DOHH2 (cell line): ENCODE measurements around the gene KRT82.

Experiments used
- H3F3A ChIP-seq: fragments of 200-600 bp; sonication (generic), shearing (Covaris generic); 2 replicates; pipeline ENCODE4 v1.6.0; 2016; ENCODE audit warnings: antibody characterized with exemption, mild to moderate bottlenecking; ENCODE audit not compliant: control insufficient read depth, insufficient read depth
- H3K27ac ChIP-seq: fragments of 200-600 bp; sonication (generic); 2 replicates; pipeline ENCODE4 v1.5.1; 2014; ENCODE audit warnings: low read depth, mild to moderate bottlenecking, low read length, moderate library complexity
- H3K27me3 ChIP-seq: fragments of 200-600 bp; sonication (generic); 2 replicates; pipeline ENCODE4 v1.6.1; 2014; ENCODE audit warnings: mild to moderate bottlenecking, low read length, mixed read lengths; ENCODE audit not compliant: control insufficient read depth
- H3K36me3 ChIP-seq: fragments of 200-600 bp; sonication (generic); 2 replicates; pipeline ENCODE4 v1.6.1; 2014; ENCODE audit warnings: mild to moderate bottlenecking, low read length, moderate library complexity, mixed read lengths; ENCODE audit not compliant: control insufficient read depth
- H3K4me1 ChIP-seq: fragments of 200-600 bp; sonication (generic); 2 replicates; pipeline ENCODE4 v1.6.1; 2014; ENCODE audit warnings: mild to moderate bottlenecking, low read length, mixed read lengths; ENCODE audit not compliant: control insufficient read depth
- H3K4me2 ChIP-seq: fragments of 200-600 bp; sonication (generic); 2 replicates; pipeline ENCODE4 v1.6.0; 2014; ENCODE audit warnings: mild to moderate bottlenecking, low read length, moderate library complexity
- H3K4me3 ChIP-seq: fragments of 200-600 bp; sonication (generic); 2 replicates; pipeline ENCODE4 v1.5.1; 2014; ENCODE audit warnings: mild to moderate bottlenecking, low read length, mixed read lengths
- H3K79me2 ChIP-seq: fragments of 200-600 bp; sonication (generic); 2 replicates; pipeline ENCODE4 v1.6.1; 2014; ENCODE audit warnings: mild to moderate bottlenecking, low read length, mixed read lengths; ENCODE audit not compliant: control insufficient read depth
- H3K9me2 ChIP-seq: fragments of 200-600 bp; sonication (generic); replicated peaks from 2 replicates; pipeline ENCODE4 v1.6.1; 2014; ENCODE audit warnings: mild to moderate bottlenecking, low read length, mixed read lengths; ENCODE audit not compliant: control insufficient read depth
- H3K9me3 ChIP-seq: fragments of 200-600 bp; sonication (generic); 2 replicates; pipeline ENCODE4 v1.6.1; 2014; ENCODE audit warnings: antibody characterized with exemption, low read length, mixed read lengths; ENCODE audit not compliant: control insufficient read depth, insufficient read depth
- H4K20me1 ChIP-seq: fragments of 200-600 bp; sonication (generic); 2 replicates; pipeline ENCODE4 v1.6.0; 2014; ENCODE audit warnings: low read depth, mild to moderate bottlenecking, antibody characterized with exemption, low read length, moderate library complexity; ENCODE audit not compliant: control insufficient read depth, insufficient read depth
- CTCF ChIP-seq: fragments of 200-600 bp; sonication (generic); IDR thresholded peaks from one replicate; pipeline ENCODE4 v1.5.1; 2014; ENCODE audit warnings: antibody characterized with exemption, mild to moderate bottlenecking, low read depth, low read length; ENCODE audit not compliant: poor library complexity, severe bottlenecking
- EZH2phosphoT487 ChIP-seq: fragments of 200-600 bp; sonication (generic); IDR thresholded peaks from 2 replicates; pipeline ENCODE4 v1.6.1; 2017; ENCODE audit warnings: borderline replicate concordance, mild to moderate bottlenecking, antibody characterized with exemption, low read length, moderate library complexity, mixed read lengths

Gene KRT82

DNA sequence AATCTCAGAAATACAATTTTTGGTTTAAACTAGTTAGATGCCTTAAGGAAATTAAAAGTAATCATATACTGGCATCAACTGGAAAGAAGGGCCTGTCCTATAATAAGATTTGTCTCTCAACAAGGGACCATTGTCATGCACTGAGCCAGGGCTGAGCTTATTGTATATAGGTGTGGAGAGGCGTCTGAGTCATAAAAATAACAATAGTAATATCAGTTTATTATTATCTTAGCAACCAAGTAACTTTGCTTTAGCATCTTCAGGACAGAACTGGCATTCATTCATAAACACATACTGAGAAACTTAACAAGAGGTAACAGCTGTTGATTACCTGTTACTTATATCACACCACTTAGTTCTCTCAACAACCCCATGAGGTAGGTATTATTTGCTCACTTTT, 20.9 kb upstream of the KRT82 start:
- no peaks in the 10 kb centered on the region for H3K79me2 ChIP-seq
- no peaks in the 10 kb centered on the region for H4K20me1 ChIP-seq
- 0 out of 2 replicates have a peak, but pooled peaks cover under 1% of the 10 kb centered on the region for H3K27me3 ChIP-seq
- H3K4me3 ChIP-seq, result no peak overlapping the region
- H3K9me3 ChIP-seq, result no peaks in the 10 kb centered on the region
- no peak overlapping the region for H3K27ac ChIP-seq
- no peaks in the 10 kb centered on the region for H3K36me3 ChIP-seq
- H3F3A ChIP-seq, result no peaks in the 10 kb centered on the region
- no peaks in the 10 kb centered on the region for H3K9me2 ChIP-seq
- no peaks in the 10 kb centered on the region for H3K4me1 ChIP-seq
- TF ChIP-seq CTCF (no peak), EZH2phosphoT487 (no peak)
- no peak overlapping the region for H3K4me2 ChIP-seq

- no peaks in the 10 kb centered on the region for H3K79me2 ChIP-seq
- H3K9me3 ChIP-seq, result no peaks in the 10 kb centered on the region
- H3K4me2 ChIP-seq, result no peak overlapping the region
- no peaks in the 10 kb centered on the region for H3F3A ChIP-seq
- H3K27ac ChIP-seq, result no peak overlapping the region
- 0 out of 2 replicates have a peak, but pooled peaks cover 2% of the 10 kb centered on the region for H3K27me3 ChIP-seq
- no peak for TF ChIP-seq EZH2phosphoT487
- no peak overlapping the region for H3K4me3 ChIP-seq
- H3K9me2 ChIP-seq, result no peaks in the 10 kb centered on the region
- no peaks in the 10 kb centered on the region for H3K36me3 ChIP-seq
- no peaks in the 10 kb centered on the region for H3K4me1 ChIP-seq
- no peaks in the 10 kb centered on the region for H4K20me1 ChIP-seq
Observed at GRCh38 chr12:52426034-52426433, 19.9 kb upstream of the KRT82 start.

DNA sequence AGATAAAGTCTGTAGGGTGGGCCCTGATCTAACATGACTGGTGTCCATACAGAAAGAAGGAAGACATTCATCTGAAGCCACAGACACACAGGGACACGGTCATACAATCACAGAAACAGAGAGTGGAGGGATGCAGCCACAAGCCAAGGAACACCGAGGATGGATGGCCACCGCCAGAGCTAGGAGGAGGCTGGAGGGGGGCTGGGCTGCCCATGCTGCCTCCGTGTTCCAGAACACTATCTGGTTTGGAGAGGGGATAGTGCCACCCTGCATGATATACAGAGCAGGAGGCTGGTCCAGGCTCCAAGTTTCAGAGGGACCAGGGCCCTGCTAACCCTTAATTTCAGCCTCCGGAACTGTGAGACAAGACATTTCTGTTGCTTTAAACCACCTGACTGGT, 19.3 kb upstream of the KRT82 start:
- Histone ChIP-seq H3F3A (no peaks in the 10 kb centered on the region), H3K27me3 (0 out of 2 replicates have a peak, but pooled peaks cover 2% of the 10 kb centered on the region), H3K4me3 (no peak overlapping the region), H3K4me1 (no peaks in the 10 kb centered on the region), H3K9me2 (no peaks in the 10 kb centered on the region), H3K36me3 (no peaks in the 10 kb centered on the region), H3K27ac (no peak overlapping the region), H3K9me3 (no peaks in the 10 kb centered on the region), H3K4me2 (no peak overlapping the region), H4K20me1 (no peaks in the 10 kb centered on the region), H3K79me2 (no peaks in the 10 kb centered on the region)
- TF ChIP-seq CTCF (no peak), EZH2phosphoT487 (no peak)

- Histone ChIP-seq H3K79me2 (no peaks in the 10 kb centered on the region), H3K4me3 (no peak overlapping the region), H3K9me3 (no peaks in the 10 kb centered on the region), H3K4me1 (no peaks in the 10 kb centered on the region), H3F3A (no peaks in the 10 kb centered on the region), H3K9me2 (no peaks in the 10 kb centered on the region), H3K27ac (no peak overlapping the region), H3K27me3 (0 out of 2 replicates have a peak, but pooled peaks cover 6% of the 10 kb centered on the region), H3K36me3 (no peaks in the 10 kb centered on the region), H3K4me2 (no peak overlapping the region), H4K20me1 (no peaks in the 10 kb centered on the region)
- no peak for TF ChIP-seq EZH2phosphoT487
- no peak for TF ChIP-seq CTCF
Observed at GRCh38 chr12:52423661-52424500, 17.7 kb upstream of the KRT82 start.
